ENCODE measurements around the gene SCAMP4.

SCAMP4 gene

GRCh38 chr19:1872807-1873523, 32.2 kb upstream of the SCAMP4 start:
- TF ChIP-seq EGR1 (IDR thresholded peaks at IDR 0.05) (no peak), TCF12 (IDR thresholded peaks at IDR 0.05; ENCODE audit: low read depth) (no peak), USF1 (IDR thresholded peaks at IDR 0.05) (no peak), REST (IDR thresholded peaks at IDR 0.05; ENCODE audit: low read depth) (no peak), YY1 (IDR thresholded peaks at IDR 0.05; ENCODE audit: low read depth) (no peak), CEBPB (IDR thresholded peaks at IDR 0.05) (no peak), RAD21 (IDR thresholded peaks at IDR 0.05; ENCODE audit: low read depth) (no peak), NFIC (IDR thresholded peaks at IDR 0.05) (no peak), CREB1 (IDR thresholded peaks at IDR 0.05; ENCODE audit: low read depth) (no peak), FOXM1 (IDR thresholded peaks at IDR 0.05; ENCODE audit: borderline replicate concordance, low read depth) (no peak)

GRCh38 chr19:1873524-1874473, 31.4 kb upstream of the SCAMP4 start:
- TF ChIP-seq ZBTB7A (IDR thresholded peaks at IDR 0.05; ENCODE audit: low read depth) = no peak
- TF ChIP-seq RAD21 (IDR thresholded peaks at IDR 0.05; ENCODE audit: low read depth) = no peak
- TF ChIP-seq TCF12 (IDR thresholded peaks at IDR 0.05; ENCODE audit: low read depth) = no peak
- no peak for TF ChIP-seq TAF1 (IDR thresholded peaks at IDR 0.05; ENCODE audit: low read depth)
- TF ChIP-seq YY1 (IDR thresholded peaks at IDR 0.05; ENCODE audit: low read depth) = no peak
- no peak for TF ChIP-seq REST (IDR thresholded peaks at IDR 0.05; ENCODE audit: low read depth)
- TF ChIP-seq EP300 (IDR thresholded peaks at IDR 0.05; ENCODE audit: borderline replicate concordance) = no peak
- TF ChIP-seq EGR1 (IDR thresholded peaks at IDR 0.05) = no peak
- no peak for TF ChIP-seq CREB1 (IDR thresholded peaks at IDR 0.05; ENCODE audit: low read depth)
- no peak for TF ChIP-seq MAX (IDR thresholded peaks at IDR 0.05)
- TF ChIP-seq NFIC (IDR thresholded peaks at IDR 0.05) = no peak

- TF ChIP-seq FOXM1 (IDR thresholded peaks at IDR 0.05; ENCODE audit: borderline replicate concordance, low read depth) (no peak), TCF12 (IDR thresholded peaks at IDR 0.05; ENCODE audit: low read depth) (no peak), EP300 (IDR thresholded peaks at IDR 0.05; ENCODE audit: borderline replicate concordance) (no peak), RAD21 (IDR thresholded peaks at IDR 0.05; ENCODE audit: low read depth) (no peak), NFIC (IDR thresholded peaks at IDR 0.05) (no peak), MAX (IDR thresholded peaks at IDR 0.05) (no peak), CREB1 (IDR thresholded peaks at IDR 0.05; ENCODE audit: low read depth) (no peak), TEAD4 (IDR thresholded peaks at IDR 0.05) (no peak), REST (IDR thresholded peaks at IDR 0.05; ENCODE audit: low read depth) (no peak), TAF1 (IDR thresholded peaks at IDR 0.05; ENCODE audit: low read depth) (no peak), YY1 (IDR thresholded peaks at IDR 0.05; ENCODE audit: low read depth) (no peak), ZBTB7A (IDR thresholded peaks at IDR 0.05; ENCODE audit: low read depth) (no peak), USF1 (IDR thresholded peaks at IDR 0.05) (no peak), EGR1 (IDR thresholded peaks at IDR 0.05) (no peak), CEBPB (IDR thresholded peaks at IDR 0.05) (no peak)
These were observed 30.5 kb upstream of the SCAMP4 start for GRCh38 chr19:1874554-1875185.

All from Ishikawa (cell line).